Peyer's patch (tissue), 4 donors: Measurements from ENCODE around the gene SLC25A22. TPM values are rescaled to one million over a fixed set of nuclear protein-coding genes. Genes with fewer than 3 reads are reported as not detected.

Source experiments
- DNase-seq, 3 donors: peaks; one replicate each; pipeline ENCODE4 v3.0.0-alpha.2; 2017 to 2019
- H3K27ac ChIP-seq, 4 donors: fragments of 200-600 bp; sonication (generic); one replicate each; pipeline ENCODE4 v1.5.1; 2016 to 2019
- H3K27me3 ChIP-seq, 2 donors: fragments of 200-600 bp; sonication (generic); one replicate each; pipeline ENCODE4 v1.5.1; 2019
- H3K36me3 ChIP-seq, 3 donors: fragments of 200-600 bp; sonication (generic); one replicate each; pipeline ENCODE4 v1.5.1; 2016 to 2019
- H3K4me1 ChIP-seq, 4 donors: fragments of 200-600 bp; sonication (generic); one replicate each; pipeline ENCODE4 v1.5.1; 2016 to 2019
- H3K4me3 ChIP-seq, 4 donors: fragments of 200-600 bp; sonication (generic); 1 replicate in 3 of 4; 2 replicates in 1 of 4; pipeline ENCODE4 v1.5.1; 2016 to 2019; ENCODE audit warnings: mild to moderate bottlenecking in 1 of 4
- H3K9me3 ChIP-seq, 4 donors: fragments of 200-600 bp; sonication (generic); one replicate each; pipeline ENCODE4 v1.5.1; 2016 to 2019; ENCODE audit warnings: mild to moderate bottlenecking in 1 of 4
- CTCF ChIP-seq, 6 experiments: fragments of 450-650 bp in 4 of 6; fragments of 200-600 bp in 2 of 6; sonication (generic) in 1 of 6; IDR thresholded peaks; one replicate each; pipeline ENCODE4 v1.5.1; 2017 to 2019; ENCODE audit warnings: antibody characterized with exemption in 6 of 6, mild to moderate bottlenecking in 3 of 6, moderate library complexity in 1 of 6
- POLR2A ChIP-seq, 2 donors: fragments of 450-650 bp; IDR thresholded peaks; one replicate each; pipeline ENCODE4 v1.5.1; 2017; ENCODE audit warnings: antibody characterized with exemption in 2 of 2, mild to moderate bottlenecking in 2 of 2, moderate library complexity in 2 of 2
- total RNA-seq, 4 donors: library from RNA; depleted of rRNA; stranded (reverse); fragments of >200 nt; gene quantifications; one replicate each; pipeline ENCODE4 v1.1.0, GENCODE V29; 2016

SLC25A22 gene
- total RNA-seq, 4 donors from 2014 or later: 14.2 to 22.0 (median 16.6) TPM

GRCh38 chr11:747158-748006 is 50.7 kb downstream of the SLC25A22 start, which contains the start of gene TALDO1:
Gene TALDO1, plus strand, starts transcription at chr11:747464. Its CDS starts 18 bp downstream, at chr11:747482.
- Histone ChIP-seq H3K36me3 (peaks cover 0 to 1% (median 0%) of the 10 kb centered on the region in 3 donors), H3K27ac (peak within 1 kb of the TSS; percentile 75 to 93 (median 82)), H3K27me3 (no peaks in the 10 kb centered on the region), H3K4me3 (peak within 1 kb of the TSS; percentile 68 to 98 (median 88)), H3K9me3 (no peaks in the 10 kb centered on the region), H3K4me1 (peaks cover 0 to 31% (median 13%) of the 10 kb centered on the region in 4 donors)
- TF ChIP-seq POLR2A (IDR thresholded peaks at IDR 0.05): peak; percentile 57 to 64
- peak in 5 of 6 experiments; percentile 16 to 43 (median 34) for TF ChIP-seq CTCF (IDR thresholded peaks at IDR 0.05)
- DNase-seq: peak; percentile 90 to 96 (median 96)

DNA sequence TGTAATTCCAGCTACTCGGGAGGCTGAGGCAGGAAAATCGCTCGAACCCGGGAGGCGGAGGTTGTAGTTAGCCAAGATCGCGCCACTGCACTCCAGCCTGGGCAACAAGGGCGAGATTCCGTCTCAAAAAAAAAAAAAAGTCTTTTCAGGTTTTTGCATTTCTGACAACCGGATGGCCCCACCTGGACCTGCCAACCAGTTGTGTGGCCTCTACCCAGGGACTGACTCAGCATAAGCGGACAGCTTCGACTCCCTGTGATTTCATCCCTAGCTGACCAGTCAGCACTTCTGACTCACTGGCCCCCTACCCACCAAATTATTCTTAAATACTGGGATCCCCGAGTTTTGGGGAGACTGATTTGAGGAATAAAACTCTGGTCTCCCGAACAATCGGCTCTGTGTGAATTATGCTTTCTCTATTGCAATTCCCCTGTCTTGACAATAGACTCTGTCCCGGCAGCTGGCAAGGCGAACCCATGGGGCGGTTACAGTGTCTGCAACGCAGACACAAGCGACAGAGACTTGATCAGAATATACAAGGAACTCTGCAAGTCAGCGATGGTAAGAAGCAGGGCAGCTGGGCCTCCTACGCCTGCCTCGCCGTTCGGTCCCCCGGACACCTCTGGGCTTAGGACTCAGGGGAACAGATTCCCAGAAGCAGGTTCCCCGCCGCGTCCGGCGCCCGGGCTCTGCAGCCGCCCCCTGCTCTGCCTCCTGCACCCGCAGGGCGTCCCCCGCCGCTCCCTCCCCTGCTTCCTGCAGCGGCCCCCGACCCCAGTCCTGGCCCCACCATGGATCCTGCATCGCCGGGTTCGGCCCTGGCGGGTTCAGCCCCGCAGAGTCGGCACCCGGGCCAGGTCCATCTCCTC is 51.6 kb downstream of the SLC25A22 start:
- no peak for TF ChIP-seq CTCF (IDR thresholded peaks at IDR 0.05)
- TF ChIP-seq POLR2A (IDR thresholded peaks at IDR 0.05): no peak
- Histone ChIP-seq H3K4me3 (peak overlapping the region; percentile 68 to 98 (median 88)), H3K9me3 (no peaks in the 10 kb centered on the region), H3K27me3 (no peaks in the 10 kb centered on the region), H3K4me1 (peaks cover 0 to 31% (median 13%) of the 10 kb centered on the region in 4 donors), H3K27ac (peak overlapping the region; percentile 75 to 93 (median 82)), H3K36me3 (no peaks in the 10 kb centered on the region)
- DNase-seq: peak in 1 of 3 donors; percentile 33

- Histone ChIP-seq H3K4me3 (no peak overlapping the region), H3K9me3 (no peaks in the 10 kb centered on the region)
Measured at GRCh38 chr11:745428-745827, 52.7 kb downstream of the SLC25A22 start.

DNA sequence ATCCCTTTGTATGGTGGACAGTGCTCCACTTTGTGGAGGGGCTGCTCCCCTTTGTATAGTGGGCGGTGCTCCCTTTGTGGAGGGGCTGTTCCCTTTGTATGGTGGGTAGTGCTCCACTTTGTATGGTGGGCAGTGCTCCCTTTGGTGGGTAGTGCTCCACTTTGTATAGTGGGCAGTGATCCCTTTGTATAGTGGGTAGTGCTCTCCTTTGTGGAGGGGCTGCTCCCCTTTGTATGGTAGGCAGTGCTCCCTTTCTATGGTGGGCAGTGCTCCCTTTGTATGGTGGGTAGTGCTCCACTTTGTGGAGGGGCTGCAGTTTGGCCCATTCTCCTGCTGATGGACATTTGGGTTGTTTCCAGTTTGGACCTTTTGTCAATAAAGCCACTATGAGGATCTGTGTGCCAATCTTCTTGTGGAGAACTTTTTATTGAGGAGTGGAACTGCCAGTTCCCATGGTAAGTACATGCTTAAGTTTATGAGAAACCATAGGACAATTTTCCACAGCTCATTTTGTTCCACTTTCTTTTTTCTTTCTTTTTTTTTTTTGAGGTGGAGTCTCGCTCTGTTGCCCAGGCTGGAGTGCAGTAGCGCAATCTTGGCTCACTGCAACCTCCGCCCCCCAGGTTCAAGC is 55.4 kb downstream of the SLC25A22 start:
- DNase-seq: no peak
- TF ChIP-seq CTCF (IDR thresholded peaks at IDR 0.05): no peak
- no peak for TF ChIP-seq POLR2A (IDR thresholded peaks at IDR 0.05)
- Histone ChIP-seq H3K27me3 (no peaks in the 10 kb centered on the region), H3K4me3 (no peak overlapping the region), H3K9me3 (no peaks in the 10 kb centered on the region), H3K27ac (no peak overlapping the region), H3K4me1 (peaks cover 0 to 4% (median 2%) of the 10 kb centered on the region in 4 donors), H3K36me3 (no peaks in the 10 kb centered on the region)

More at GRCh38 chr11:745428-745827, 52.7 kb downstream of the SLC25A22 start:
- Histone ChIP-seq H3K27me3 (no peaks in the 10 kb centered on the region), H3K36me3 (no peaks in the 10 kb centered on the region), H3K4me1 (peaks cover 0 to 28% (median 13%) of the 10 kb centered on the region in 4 donors), H3K27ac (no peak overlapping the region)
- TF ChIP-seq POLR2A (IDR thresholded peaks at IDR 0.05) (no peak), CTCF (IDR thresholded peaks at IDR 0.05) (no peak)
- DNase-seq: no peak

- peaks cover 0 to 4% (median 2%) of the 10 kb centered on the region in 4 donors for H3K4me1 ChIP-seq
- TF ChIP-seq POLR2A (IDR thresholded peaks at IDR 0.05) (no peak), CTCF (IDR thresholded peaks at IDR 0.05) (no peak)
- no peak for DNase-seq
Measured at GRCh38 chr11:742156-742546, 55.9 kb downstream of the SLC25A22 start.

More at GRCh38 chr11:742156-742546, 55.9 kb downstream of the SLC25A22 start:
- no peak overlapping the region for H3K27ac ChIP-seq
- H3K9me3 ChIP-seq: no peaks in the 10 kb centered on the region
- H3K36me3 ChIP-seq: no peaks in the 10 kb centered on the region
- H3K27me3 ChIP-seq: no peaks in the 10 kb centered on the region
- H3K4me3 ChIP-seq: no peak overlapping the region
